ENCODE results near the gene KMT2C.
"Not testable (repeated sequence)": the region's sequence is repeated elsewhere in the genome, so short reads cannot be mapped to it uniquely, and the experiment has no call there.

The KMT2C gene

GRCh38 chr7:152313831-152314604, 121.8 kb downstream of the KMT2C start:
- Histone ChIP-seq H3K4me1 (peaks cover 4% of the 10 kb centered on the region), H3K36me3 (peaks cover 13% of the 10 kb centered on the region), H3K27me3 (no peaks in the 10 kb centered on the region), H3K9me3 (no peaks in the 10 kb centered on the region), H3K4me3 (ENCODE audit: low read depth, low read length) (peak overlapping the region; percentile 4; the same call in 1 of the 2 replicates)
- TF ChIP-seq CTCF (IDR thresholded peaks at IDR 0.05; ENCODE audit: low read depth, low read length): no peak
- peak; percentile 55 for DNase-seq

- Histone ChIP-seq H3K4me1 (peaks cover 4% of the 10 kb centered on the region), H3K27me3 (no peaks in the 10 kb centered on the region), H3K36me3 (peaks cover 13% of the 10 kb centered on the region), H3K9me3 (no peaks in the 10 kb centered on the region), H3K4me3 (ENCODE audit: low read depth, low read length) (no peak overlapping the region)
- DNase-seq: no peak
- TF ChIP-seq CTCF (IDR thresholded peaks at IDR 0.05; ENCODE audit: low read depth, low read length): no peak
These were observed 122.6 kb downstream of the KMT2C start for GRCh38 chr7:152313217-152313616.

- no peak for DNase-seq
- peaks cover 4% of the 10 kb centered on the region for H3K4me1 ChIP-seq
- H3K36me3 ChIP-seq: peaks cover 13% of the 10 kb centered on the region
- no peaks in the 10 kb centered on the region for H3K9me3 ChIP-seq
- no peak overlapping the region for H3K4me3 ChIP-seq (ENCODE audit: low read depth, low read length)
- TF ChIP-seq CTCF (IDR thresholded peaks at IDR 0.05; ENCODE audit: low read depth, low read length): no peak
- no peaks in the 10 kb centered on the region for H3K27me3 ChIP-seq
These were observed 123.5 kb downstream of the KMT2C start for GRCh38 chr7:152312316-152312715.

- Histone ChIP-seq H3K4me3 (ENCODE audit: low read depth, low read length) (no peak overlapping the region), H3K36me3 (peaks cover 13% of the 10 kb centered on the region), H3K9me3 (no peaks in the 10 kb centered on the region), H3K27me3 (no peaks in the 10 kb centered on the region), H3K4me1 (no peaks in the 10 kb centered on the region; the same call in 1 of the 2 replicates)
- no peak for TF ChIP-seq CTCF (IDR thresholded peaks at IDR 0.05; ENCODE audit: low read depth, low read length)
- DNase-seq: no peak
These were observed 127.9 kb downstream of the KMT2C start for GRCh38 chr7:152307902-152308301.

- not testable (repeated sequence) for H3K9me3 ChIP-seq; H3K4me1 ChIP-seq; DNase-seq; H3K27me3 ChIP-seq; H3K4me3 ChIP-seq (ENCODE audit: low read depth, low read length); H3K36me3 ChIP-seq
These were observed 136.2 kb downstream of the KMT2C start for GRCh38 chr7:152299542-152300143.

GRCh38 chr7:152292897-152293296, 142.9 kb downstream of the KMT2C start:
- DNase-seq: no peak
- peaks cover 9% of the 10 kb centered on the region for H3K36me3 ChIP-seq
- peaks cover 3% of the 10 kb centered on the region; the same call in 1 of the 2 replicates for H3K4me1 ChIP-seq
- no peak for TF ChIP-seq CTCF (IDR thresholded peaks at IDR 0.05; ENCODE audit: low read depth, low read length)
- H3K9me3 ChIP-seq: no peaks in the 10 kb centered on the region
- H3K4me3 ChIP-seq (ENCODE audit: low read depth, low read length): no peak overlapping the region
- no peaks in the 10 kb centered on the region for H3K27me3 ChIP-seq

- not testable (repeated sequence) for H3K4me3 ChIP-seq (ENCODE audit: low read depth, low read length); H3K27me3 ChIP-seq; H3K4me1 ChIP-seq; H3K9me3 ChIP-seq; H3K36me3 ChIP-seq; DNase-seq
These were observed 148.8 kb downstream of the KMT2C start for GRCh38 chr7:152286972-152287371.

GRCh38 chr7:152286219-152286618, 149.6 kb downstream of the KMT2C start:
- not testable (repeated sequence) for H3K36me3 ChIP-seq; H3K4me3 ChIP-seq (ENCODE audit: low read depth, low read length); H3K27me3 ChIP-seq; DNase-seq; H3K4me1 ChIP-seq; H3K9me3 ChIP-seq

- H3K4me3 ChIP-seq (ENCODE audit: low read depth, low read length); H3K27me3 ChIP-seq; H3K4me1 ChIP-seq; H3K9me3 ChIP-seq; H3K36me3 ChIP-seq; DNase-seq: not testable (repeated sequence)
These were observed 150.8 kb downstream of the KMT2C start for GRCh38 chr7:152284998-152285397.

- not testable (repeated sequence) for H3K9me3 ChIP-seq; H3K4me3 ChIP-seq (ENCODE audit: low read depth, low read length); H3K36me3 ChIP-seq; H3K27me3 ChIP-seq; DNase-seq; H3K4me1 ChIP-seq
These were observed 158.1 kb downstream of the KMT2C start for GRCh38 chr7:152277687-152278086.
